Activated CD4-positive, alpha-beta T cell treated with anti-CD3 and anti-CD28 coated beads, Interleukin-10, Interleukin-2, amounts not matched to agents 100 ng/mL and 50 ng/mL, durations not matched to agents 16 hours and 8 hours (primary cell): ENCODE data around the gene TADA2B.
A peak's percentile ranks its signal among the peaks of the same experiment; 100 is the strongest.
"Not testable (repeated sequence)": the region's sequence is repeated elsewhere in the genome, so short reads cannot be mapped to it uniquely, and the experiment has no call there.

ENCODE experiments used
- DNase-seq: peaks from one replicate; pipeline ENCODE4 v3.0.0-alpha.2; 2020

TADA2B gene

GRCh38 chr4:7060346-7061150 lies 17.4 kb downstream of the TADA2B start:
- no peak for DNase-seq

- DNase-seq = no peak
Observed at GRCh38 chr4:7061815-7062214, 18.6 kb downstream of the TADA2B start.

- no peak for DNase-seq
Observed at GRCh38 chr4:7062816-7063215, 19.6 kb downstream of the TADA2B start.

- DNase-seq = no peak
Observed at GRCh38 chr4:7063362-7063761, 20.2 kb downstream of the TADA2B start.

DNA sequence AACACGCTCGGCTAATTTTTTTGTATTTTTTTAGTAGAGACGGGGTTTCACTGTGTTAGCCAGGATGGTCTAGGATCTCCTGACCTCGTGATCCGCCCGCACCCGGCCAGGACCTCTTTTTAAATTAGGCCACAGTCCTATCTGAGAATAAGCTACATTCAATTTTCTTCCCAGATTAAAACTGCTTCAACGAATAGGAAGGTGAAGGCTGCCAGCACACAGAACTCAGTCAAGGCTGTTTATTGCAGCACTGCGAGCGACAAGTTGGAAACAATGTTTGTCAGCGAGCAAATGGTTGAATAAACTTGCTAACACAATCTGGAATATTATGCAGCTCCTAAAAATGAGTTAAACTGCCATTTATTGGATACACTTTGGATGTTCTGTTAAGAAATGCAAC lies 22.8 kb downstream of the TADA2B start:
- no peak for DNase-seq

DNA sequence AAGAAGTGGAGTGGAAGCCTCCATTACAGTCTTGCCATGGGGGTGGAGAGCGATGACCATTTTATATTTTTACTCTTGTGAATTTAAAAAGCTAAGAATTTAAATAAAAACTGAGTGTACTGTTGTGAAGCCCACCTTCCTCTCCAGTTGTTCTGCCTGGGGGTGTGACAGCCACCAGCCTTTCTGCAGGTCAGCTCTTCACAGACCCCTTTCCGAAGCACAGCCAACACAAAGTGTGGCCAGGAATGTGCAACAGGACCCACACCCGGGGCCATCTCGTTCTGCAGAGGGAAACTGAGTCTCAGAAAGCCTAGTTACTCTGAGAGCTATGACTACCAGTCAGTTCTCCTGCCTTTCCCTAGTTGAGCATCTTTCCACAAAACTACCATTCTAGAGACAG lies 23.3 kb downstream of the TADA2B start:
- no peak for DNase-seq

- DNase-seq = no peak
Observed at GRCh38 chr4:7067126-7067451, 23.9 kb downstream of the TADA2B start.

DNA sequence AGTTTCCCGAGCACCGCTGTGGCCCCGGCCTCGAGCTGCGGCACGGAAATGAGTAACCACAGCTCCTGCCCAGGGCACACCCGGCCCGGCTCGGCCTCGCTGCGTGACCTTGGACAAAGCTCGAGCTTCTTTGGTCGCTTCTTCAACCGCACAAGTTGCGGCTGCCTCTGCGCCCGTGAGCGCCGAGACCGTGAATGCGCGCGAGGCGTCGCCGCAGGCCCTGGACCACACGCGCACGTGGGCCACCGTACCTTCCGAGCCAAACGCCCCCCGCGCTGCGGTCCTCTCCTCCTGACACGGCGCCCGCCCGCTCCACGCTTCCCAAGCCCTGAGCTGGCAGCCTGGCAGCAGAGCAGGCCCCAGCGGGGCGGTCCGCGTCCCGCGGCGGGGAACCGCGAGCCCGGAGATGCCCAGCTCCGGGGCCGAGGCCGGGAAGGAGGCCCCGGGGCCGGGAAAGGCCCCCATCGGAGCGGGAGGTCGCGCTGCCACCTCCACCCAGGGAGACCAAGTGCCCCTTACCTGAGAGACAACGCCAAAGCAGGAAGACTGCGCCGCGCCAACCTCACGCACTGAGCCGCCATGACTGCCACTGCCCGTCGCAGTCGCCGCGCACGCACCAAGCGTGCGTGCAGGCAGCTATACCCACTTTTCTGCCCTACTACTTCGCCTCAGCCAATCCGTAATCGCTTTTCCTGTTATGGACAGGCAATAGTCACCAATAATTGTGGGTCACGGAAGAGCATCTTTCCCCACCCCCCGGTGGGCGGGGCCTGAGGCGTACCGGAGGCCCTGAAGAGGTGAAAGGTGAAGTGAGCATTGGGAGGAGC lies 24.5 kb downstream of the TADA2B start, which contains the start of gene GRPEL1:
TSS of gene GRPEL1 (minus strand) at position 613 of the 827 bp plus-strand sequence. CDS start at position 581, 32 bp downstream.
- DNase-seq = peak; percentile 100

DNA sequence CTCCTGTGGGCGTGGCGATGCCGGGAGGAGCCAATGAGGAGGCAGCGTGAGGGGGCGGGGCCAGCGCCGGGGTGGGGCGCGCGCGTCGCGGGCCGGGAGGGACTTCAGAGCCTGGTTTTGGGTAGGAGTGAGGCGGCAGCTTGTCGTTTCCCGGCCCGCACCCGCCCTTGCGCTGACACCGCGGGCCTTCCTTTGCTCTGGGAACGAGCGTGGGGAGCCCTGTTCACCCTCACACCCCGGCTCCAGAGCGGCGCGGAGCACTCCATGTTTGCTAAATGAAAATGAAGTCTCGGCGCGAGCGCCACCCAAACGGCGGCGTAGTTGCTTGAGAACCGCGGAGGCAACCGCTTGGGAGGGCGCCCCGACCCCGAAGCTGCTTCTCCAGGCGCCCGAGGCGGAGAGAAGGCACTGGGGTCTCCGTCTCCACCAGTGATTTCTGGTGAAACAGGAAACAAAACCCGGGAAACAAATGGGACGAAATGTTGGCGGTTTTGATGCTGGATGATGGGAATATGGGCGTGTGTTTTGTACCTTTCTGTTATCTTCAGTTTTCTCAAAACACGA lies 25.2 kb downstream of the TADA2B start:
- no peak for DNase-seq

GRCh38 chr4:7068883-7069282 lies 25.7 kb downstream of the TADA2B start:
- no peak for DNase-seq

- peak; percentile 90 for DNase-seq
Observed at GRCh38 chr4:7070729-7071511, 27.7 kb downstream of the TADA2B start.

GRCh38 chr4:7073059-7073458 lies 29.9 kb downstream of the TADA2B start:
- DNase-seq = no peak

DNA sequence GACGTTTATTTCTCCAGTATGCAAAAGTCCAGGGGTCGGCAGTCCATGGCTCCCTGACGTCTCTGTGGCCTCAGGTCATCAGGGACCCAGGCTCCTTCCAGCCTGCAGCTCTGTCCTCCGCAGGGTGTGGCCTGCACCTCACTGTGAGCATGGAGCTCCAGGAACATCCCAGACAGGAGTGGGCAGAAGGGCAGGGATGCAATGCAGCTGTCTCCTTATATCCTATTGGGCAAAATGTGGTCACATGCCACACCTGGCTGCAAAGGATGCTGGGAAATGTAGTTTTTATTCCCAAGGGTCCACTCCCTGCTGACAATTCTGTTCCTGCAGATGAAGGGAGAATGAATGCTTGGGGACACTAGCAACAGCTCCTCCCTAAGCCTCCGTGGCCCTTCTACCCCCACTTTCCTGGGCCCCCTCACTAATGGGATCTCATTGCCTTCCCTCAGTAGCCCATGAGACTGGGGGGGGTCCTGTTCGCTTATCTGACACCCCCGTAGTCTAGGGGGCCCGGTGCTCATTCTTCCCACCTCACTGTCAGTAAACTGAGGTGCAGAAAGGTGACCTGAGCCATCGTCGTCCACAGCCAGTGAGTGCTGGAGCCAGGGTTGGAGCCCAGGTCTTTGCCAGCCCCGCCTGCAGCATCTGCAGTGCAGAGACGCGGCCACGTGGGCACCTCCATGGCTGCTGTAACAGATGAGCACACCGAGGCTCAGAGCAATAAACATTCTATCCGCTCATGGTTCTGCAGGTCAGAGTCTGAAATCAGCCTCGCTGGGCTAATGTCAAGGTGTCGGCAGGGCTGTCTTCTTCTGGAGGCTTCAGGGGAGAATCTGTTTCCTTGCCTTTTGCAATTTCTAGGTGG lies 30.6 kb downstream of the TADA2B start:
- peak; percentile 65 for DNase-seq

- no peak for DNase-seq
Observed at GRCh38 chr4:7074426-7074825, 31.3 kb downstream of the TADA2B start.

GRCh38 chr4:7075962-7076695 lies 33.0 kb downstream of the TADA2B start:
- DNase-seq = no peak

DNA sequence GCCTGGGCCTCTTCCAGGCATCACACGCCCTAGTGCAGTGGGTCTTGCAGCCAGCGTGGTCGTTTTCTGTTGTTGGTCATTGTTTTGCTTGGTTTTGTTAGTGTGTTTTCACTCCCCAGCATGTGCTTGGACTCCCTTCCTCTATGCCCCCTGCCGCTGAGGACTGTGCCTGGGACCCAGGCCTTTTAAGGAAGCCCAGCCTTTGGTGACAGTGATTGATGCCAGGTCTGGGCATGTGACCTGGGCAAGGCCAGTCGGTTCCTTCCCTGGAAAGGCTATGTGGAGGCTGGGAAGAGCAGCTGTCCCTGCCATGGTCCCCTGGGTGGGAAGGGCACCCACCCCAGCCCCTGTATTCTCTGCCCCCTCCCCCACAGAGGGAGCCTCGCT lies 33.5 kb downstream of the TADA2B start:
- no peak for DNase-seq

GRCh38 chr4:7077371-7077770 lies 34.2 kb downstream of the TADA2B start:
- no peak for DNase-seq

GRCh38 chr4:7078025-7078424 lies 34.9 kb downstream of the TADA2B start:
- no peak for DNase-seq

DNA sequence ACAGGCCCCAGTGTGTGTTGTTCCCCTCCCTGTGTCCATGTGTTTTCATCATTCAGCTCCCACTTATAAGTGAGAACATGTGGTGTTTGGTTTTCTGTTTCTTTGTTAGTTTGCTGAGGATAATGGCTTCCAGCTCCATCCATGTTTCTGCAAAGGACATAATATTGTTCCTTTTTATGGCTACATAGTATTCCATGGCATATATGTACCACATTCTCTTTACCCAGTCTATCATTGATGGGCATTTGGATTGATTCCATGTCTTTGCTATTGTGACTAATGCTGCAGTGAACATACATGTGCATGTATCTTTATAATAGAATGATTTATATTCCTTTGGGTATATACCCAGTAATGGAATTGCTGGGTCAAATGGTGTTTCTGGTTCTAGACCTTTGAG lies 36.3 kb downstream of the TADA2B start:
- DNase-seq = not testable (repeated sequence)

- not testable (repeated sequence) for DNase-seq
Observed at GRCh38 chr4:7079909-7080308, 36.7 kb downstream of the TADA2B start.
